ENCODE measurements around the gene CCDC185.

DNA sequence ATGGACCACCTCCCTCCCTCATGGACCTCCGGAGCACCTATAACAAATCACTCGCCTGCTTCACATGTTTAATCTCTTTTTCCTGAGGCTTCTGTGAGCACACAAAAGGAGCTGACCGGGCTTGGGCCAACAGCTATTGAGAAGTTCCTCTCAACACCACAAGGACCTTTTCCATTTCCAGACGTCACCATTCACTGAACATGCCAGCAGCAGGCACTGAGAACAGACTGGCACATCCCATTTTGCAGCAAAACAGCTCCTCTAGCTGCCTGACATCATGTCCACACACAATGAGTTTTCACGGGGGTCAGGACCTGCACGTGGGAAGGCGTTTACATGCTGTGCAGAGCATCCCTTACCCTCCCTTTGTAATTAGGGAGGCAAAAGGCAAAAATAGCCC, 40.3 kb upstream of the CCDC185 start:
- TF ChIP-seq EZH2phosphoT487 (IDR thresholded peaks at IDR 0.05; ENCODE audit: unreplicated experiment) (no peak), EZH2 (IDR thresholded peaks at IDR 0.05; ENCODE audit: low read depth, unreplicated experiment) (no peak), CREB1 (CRISPR knock-in tag; IDR thresholded peaks at IDR 0.05; ENCODE audit: low read depth) (no peak), POLR2AphosphoS5 (IDR thresholded peaks at IDR 0.05; ENCODE audit: low read depth) (no peak), JUNB (IDR thresholded peaks at IDR 0.05; ENCODE audit: unreplicated experiment) (no peak), ZNF114 (CRISPR knock-in tag; IDR thresholded peaks at IDR 0.05) (no peak)
- TF ChIP-seq, protein P1, sequence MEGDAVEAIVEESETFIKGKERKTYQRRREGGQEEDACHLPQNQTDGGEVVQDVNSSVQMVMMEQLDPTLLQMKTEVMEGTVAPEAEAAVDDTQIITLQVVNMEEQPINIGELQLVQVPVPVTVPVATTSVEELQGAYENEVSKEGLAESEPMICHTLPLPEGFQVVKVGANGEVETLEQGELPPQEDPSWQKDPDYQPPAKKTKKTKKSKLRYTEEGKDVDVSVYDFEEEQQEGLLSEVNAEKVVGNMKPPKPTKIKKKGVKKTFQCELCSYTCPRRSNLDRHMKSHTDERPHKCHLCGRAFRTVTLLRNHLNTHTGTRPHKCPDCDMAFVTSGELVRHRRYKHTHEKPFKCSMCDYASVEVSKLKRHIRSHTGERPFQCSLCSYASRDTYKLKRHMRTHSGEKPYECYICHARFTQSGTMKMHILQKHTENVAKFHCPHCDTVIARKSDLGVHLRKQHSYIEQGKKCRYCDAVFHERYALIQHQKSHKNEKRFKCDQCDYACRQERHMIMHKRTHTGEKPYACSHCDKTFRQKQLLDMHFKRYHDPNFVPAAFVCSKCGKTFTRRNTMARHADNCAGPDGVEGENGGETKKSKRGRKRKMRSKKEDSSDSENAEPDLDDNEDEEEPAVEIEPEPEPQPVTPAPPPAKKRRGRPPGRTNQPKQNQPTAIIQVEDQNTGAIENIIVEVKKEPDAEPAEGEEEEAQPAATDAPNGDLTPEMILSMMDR (conservative IDR thresholded peaks at IDR 0.05; ENCODE audit: low read depth in 2 of 2), result no peak
- TF ChIP-seq, protein P2, sequence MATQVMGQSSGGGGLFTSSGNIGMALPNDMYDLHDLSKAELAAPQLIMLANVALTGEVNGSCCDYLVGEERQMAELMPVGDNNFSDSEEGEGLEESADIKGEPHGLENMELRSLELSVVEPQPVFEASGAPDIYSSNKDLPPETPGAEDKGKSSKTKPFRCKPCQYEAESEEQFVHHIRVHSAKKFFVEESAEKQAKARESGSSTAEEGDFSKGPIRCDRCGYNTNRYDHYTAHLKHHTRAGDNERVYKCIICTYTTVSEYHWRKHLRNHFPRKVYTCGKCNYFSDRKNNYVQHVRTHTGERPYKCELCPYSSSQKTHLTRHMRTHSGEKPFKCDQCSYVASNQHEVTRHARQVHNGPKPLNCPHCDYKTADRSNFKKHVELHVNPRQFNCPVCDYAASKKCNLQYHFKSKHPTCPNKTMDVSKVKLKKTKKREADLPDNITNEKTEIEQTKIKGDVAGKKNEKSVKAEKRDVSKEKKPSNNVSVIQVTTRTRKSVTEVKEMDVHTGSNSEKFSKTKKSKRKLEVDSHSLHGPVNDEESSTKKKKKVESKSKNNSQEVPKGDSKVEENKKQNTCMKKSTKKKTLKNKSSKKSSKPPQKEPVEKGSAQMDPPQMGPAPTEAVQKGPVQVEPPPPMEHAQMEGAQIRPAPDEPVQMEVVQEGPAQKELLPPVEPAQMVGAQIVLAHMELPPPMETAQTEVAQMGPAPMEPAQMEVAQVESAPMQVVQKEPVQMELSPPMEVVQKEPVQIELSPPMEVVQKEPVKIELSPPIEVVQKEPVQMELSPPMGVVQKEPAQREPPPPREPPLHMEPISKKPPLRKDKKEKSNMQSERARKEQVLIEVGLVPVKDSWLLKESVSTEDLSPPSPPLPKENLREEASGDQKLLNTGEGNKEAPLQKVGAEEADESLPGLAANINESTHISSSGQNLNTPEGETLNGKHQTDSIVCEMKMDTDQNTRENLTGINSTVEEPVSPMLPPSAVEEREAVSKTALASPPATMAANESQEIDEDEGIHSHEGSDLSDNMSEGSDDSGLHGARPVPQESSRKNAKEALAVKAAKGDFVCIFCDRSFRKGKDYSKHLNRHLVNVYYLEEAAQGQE (IDR thresholded peaks at IDR 0.05; ENCODE audit: unreplicated experiment), result no peak

Measured in GM23338 (cell line).